Measurements from ENCODE around the gene NELL2.

Gene NELL2

GRCh38 chr12:44674875-44675274, 201.2 kb downstream of the NELL2 start:
- no peak for DNase-seq

- no peak for DNase-seq
Observed at GRCh38 chr12:44673811-44674210, 202.3 kb downstream of the NELL2 start.

GRCh38 chr12:44672042-44672441, 204.1 kb downstream of the NELL2 start:
- no peak for DNase-seq

GRCh38 chr12:44668443-44668842, 207.7 kb downstream of the NELL2 start:
- DNase-seq = no peak

GRCh38 chr12:44667461-44667860, 208.7 kb downstream of the NELL2 start:
- no peak for DNase-seq

GRCh38 chr12:44663291-44663690, 212.8 kb downstream of the NELL2 start:
- DNase-seq = no peak

- DNase-seq = no peak
Observed at GRCh38 chr12:44655846-44656245, 220.3 kb downstream of the NELL2 start.

- peak; percentile 56 for DNase-seq
Observed at GRCh38 chr12:44654646-44655639, 221.2 kb downstream of the NELL2 start.

GRCh38 chr12:44653861-44654527, 222.1 kb downstream of the NELL2 start:
- no peak for DNase-seq

GRCh38 chr12:44649693-44650092, 226.4 kb downstream of the NELL2 start:
- DNase-seq = no peak

- DNase-seq = no peak
Observed at GRCh38 chr12:44647917-44648690, 228.0 kb downstream of the NELL2 start.

GRCh38 chr12:44640427-44641190, 235.5 kb downstream of the NELL2 start:
- no peak for DNase-seq

- no peak for DNase-seq
Observed at GRCh38 chr12:44637875-44638274, 238.2 kb downstream of the NELL2 start.

GRCh38 chr12:44628180-44628579, 247.9 kb downstream of the NELL2 start:
- peak; percentile 3 for DNase-seq

GRCh38 chr12:44627387-44628166, 248.5 kb downstream of the NELL2 start:
- no peak for DNase-seq

- DNase-seq = no peak
Observed at GRCh38 chr12:44626883-44627282, 249.2 kb downstream of the NELL2 start.

GRCh38 chr12:44618946-44619345, 257.2 kb downstream of the NELL2 start:
- no peak for DNase-seq

GRCh38 chr12:44616402-44616801, 259.7 kb downstream of the NELL2 start:
- no peak for DNase-seq

GRCh38 chr12:44611538-44611937, 264.6 kb downstream of the NELL2 start:
- DNase-seq = no peak

GRCh38 chr12:44603701-44604100, 272.4 kb downstream of the NELL2 start:
- no peak for DNase-seq

GRCh38 chr12:44592626-44593025, 283.5 kb downstream of the NELL2 start:
- DNase-seq = no peak

- no peak for DNase-seq
Observed at GRCh38 chr12:44589697-44590096, 286.4 kb downstream of the NELL2 start.

All from OCI-M1 (cell line).